BE2C (cell line): ENCODE measurements around the gene SPIRE2.

Experiments used
- DNase-seq: peaks from one replicate; pipeline ENCODE4 v3.0.0-alpha.2; 2020
- H3K27me3 ChIP-seq: fragments of 250-450 bp; sonication (Bioruptor Pico); 2 replicates; pipeline ENCODE4 v1.5.1; 2020; ENCODE audit warnings: mild to moderate bottlenecking
- H3K36me3 ChIP-seq: fragments of 250-450 bp; sonication (Bioruptor Pico); 2 replicates; pipeline ENCODE4 v1.5.1; 2020; ENCODE audit warnings: mild to moderate bottlenecking
- H3K4me1 ChIP-seq: fragments of 250-450 bp; sonication (Bioruptor Pico); 2 replicates; pipeline ENCODE4 v1.5.1; 2020
- H3K4me3 ChIP-seq: 2 replicates; pipeline ENCODE4 v1.5.1; 2011; ENCODE audit warnings: low read depth, low read length
- H3K9me3 ChIP-seq: fragments of 250-450 bp; sonication (Bioruptor Pico); 2 replicates; pipeline ENCODE4 v1.5.1; 2020
- CTCF ChIP-seq: IDR thresholded peaks from 2 replicates; pipeline ENCODE4 v1.5.1; 2012; ENCODE audit warnings: mild to moderate bottlenecking, low read depth, low read length

The SPIRE2 gene

GRCh38 chr16:89899879-89900481 lies 71.7 kb downstream of the SPIRE2 start:
- Histone ChIP-seq H3K36me3 (peaks cover 70% of the 10 kb centered on the region), H3K4me1 (peaks cover 6% of the 10 kb centered on the region), H3K4me3 (no peak overlapping the region), H3K27me3 (no peaks in the 10 kb centered on the region), H3K9me3 (no peaks in the 10 kb centered on the region)
- no peak for TF ChIP-seq CTCF
- DNase-seq: no peak

GRCh38 chr16:89900885-89901284 lies 72.6 kb downstream of the SPIRE2 start:
- Histone ChIP-seq H3K4me3 (no peak overlapping the region), H3K4me1 (peaks cover 13% of the 10 kb centered on the region), H3K36me3 (peaks cover 67% of the 10 kb centered on the region), H3K9me3 (no peaks in the 10 kb centered on the region), H3K27me3 (no peaks in the 10 kb centered on the region)
- DNase-seq: no peak
- no peak for TF ChIP-seq CTCF

GRCh38 chr16:89902980-89903379 lies 74.7 kb downstream of the SPIRE2 start:
- TF ChIP-seq CTCF: no peak

GRCh38 chr16:89903908-89904515 lies 75.7 kb downstream of the SPIRE2 start:
- no peaks in the 10 kb centered on the region for H3K27me3 ChIP-seq
- H3K9me3 ChIP-seq: no peaks in the 10 kb centered on the region
- H3K36me3 ChIP-seq: peaks cover 62% of the 10 kb centered on the region
- DNase-seq: no peak
- no peak for TF ChIP-seq CTCF
- H3K4me1 ChIP-seq: peaks cover 24% of the 10 kb centered on the region
- no peak overlapping the region for H3K4me3 ChIP-seq

More at GRCh38 chr16:89902980-89903379, 74.7 kb downstream of the SPIRE2 start:
- Histone ChIP-seq H3K9me3 (no peaks in the 10 kb centered on the region), H3K36me3 (peaks cover 65% of the 10 kb centered on the region), H3K4me1 (peaks cover 24% of the 10 kb centered on the region), H3K4me3 (no peak overlapping the region), H3K27me3 (no peaks in the 10 kb centered on the region)
- peak; percentile 80 for DNase-seq

- Histone ChIP-seq H3K9me3 (no peaks in the 10 kb centered on the region), H3K27me3 (no peaks in the 10 kb centered on the region), H3K4me3 (no peak overlapping the region), H3K4me1 (peaks cover 27% of the 10 kb centered on the region), H3K36me3 (peaks cover 60% of the 10 kb centered on the region)
- TF ChIP-seq CTCF: no peak
- no peak for DNase-seq
Measured at GRCh38 chr16:89904606-89905510, 76.6 kb downstream of the SPIRE2 start.
